HG02973 (cell line): ENCODE data around the gene IL22RA1.

Experiments
- ATAC-seq: cut with Tn5 transposase; IDR thresholded peaks from one replicate; pipeline ENCODE4 v1.9.1; 2021; ENCODE audit warnings: moderate library complexity; ENCODE audit not compliant: unreplicated experiment

Gene IL22RA1

DNA sequence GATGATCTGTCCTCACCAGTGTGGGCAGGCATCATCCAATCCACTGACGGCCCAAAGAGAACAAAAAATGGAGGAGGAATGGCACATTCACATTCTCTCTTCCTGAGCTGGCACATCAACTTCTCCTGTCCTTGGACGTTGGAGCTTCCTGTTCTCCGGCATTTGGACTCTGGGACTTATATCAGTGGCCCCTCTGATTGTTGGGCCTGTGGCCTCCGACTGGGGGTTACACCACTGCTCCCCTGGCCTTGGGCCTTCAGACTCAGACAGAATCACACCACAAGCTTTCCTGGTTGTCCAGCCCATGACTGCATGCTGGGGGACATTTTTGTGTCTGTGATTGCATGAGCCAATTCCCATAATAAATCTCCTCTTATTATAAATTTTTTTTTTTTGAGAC is 24.1 kb upstream of the IL22RA1 start:
- no peak for ATAC-seq

DNA sequence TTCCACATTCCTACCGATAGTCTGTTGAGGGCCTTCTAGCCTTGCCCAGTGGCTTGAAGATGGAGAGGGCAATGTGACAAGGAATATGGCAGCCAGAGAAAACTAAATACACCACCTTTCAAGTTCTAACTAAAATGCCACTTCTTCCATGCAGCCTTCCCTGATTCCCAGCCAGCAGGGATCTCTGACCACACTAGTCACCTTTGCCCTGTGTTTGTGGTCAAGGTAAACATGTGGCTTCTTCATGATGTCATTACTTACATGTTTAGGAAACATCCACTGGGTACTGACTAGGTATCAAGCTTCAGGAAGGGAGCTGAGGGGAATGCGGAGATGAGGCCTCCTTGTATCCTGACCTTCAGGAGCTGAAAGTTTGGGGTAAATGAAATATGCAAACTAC is 22.6 kb upstream of the IL22RA1 start:
- no peak for ATAC-seq

DNA sequence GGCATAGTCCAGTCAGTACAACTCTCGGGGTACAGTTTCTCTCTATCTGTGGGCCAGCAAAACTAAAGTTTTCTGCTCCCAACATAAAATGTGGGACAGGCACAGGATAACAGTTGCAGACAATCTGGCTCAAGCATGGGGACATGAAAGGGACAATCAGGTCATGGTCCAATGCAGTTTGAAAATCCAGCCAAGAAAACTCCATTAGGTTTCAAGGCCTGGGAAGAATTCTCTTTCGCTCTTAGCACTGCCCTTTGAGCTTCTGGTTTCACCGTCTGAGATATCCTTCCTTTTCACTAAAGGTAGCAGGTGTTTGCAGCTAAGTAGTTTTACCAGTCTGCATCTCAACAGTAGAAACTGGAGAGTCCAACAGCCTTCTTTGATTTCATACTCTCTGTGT is 21.1 kb upstream of the IL22RA1 start:
- no peak for ATAC-seq

- no peak for ATAC-seq
Observed at GRCh38 chr1:24162201-24162600, 19.3 kb upstream of the IL22RA1 start.

DNA sequence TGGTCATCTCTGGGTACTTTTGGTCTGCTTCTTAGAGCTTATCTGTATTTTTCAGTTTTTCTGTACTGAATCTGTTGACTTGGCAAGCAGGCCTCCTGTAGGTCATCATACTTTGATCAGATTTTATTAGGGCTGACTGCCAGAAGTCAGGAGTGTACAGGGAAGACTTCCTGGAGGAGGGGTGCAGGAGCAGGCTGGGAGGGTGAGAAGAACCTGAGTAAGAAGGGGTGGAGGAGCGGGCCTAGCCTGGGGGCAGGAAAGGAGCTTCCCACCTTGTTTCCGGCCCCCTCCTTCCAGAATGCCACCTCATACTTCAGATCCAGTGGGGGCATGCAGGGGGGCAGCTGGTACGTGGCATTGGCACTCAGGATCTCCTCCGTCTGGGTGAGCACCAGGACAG is 18.3 kb upstream of the IL22RA1 start:
- no peak for ATAC-seq

- no peak for ATAC-seq
Observed at GRCh38 chr1:24159366-24159765, 16.4 kb upstream of the IL22RA1 start.

- no peak for ATAC-seq
Observed at GRCh38 chr1:24157918-24158481, 15.1 kb upstream of the IL22RA1 start.

- ATAC-seq = no peak
Observed at GRCh38 chr1:24156542-24157260, 13.8 kb upstream of the IL22RA1 start.

GRCh38 chr1:24155011-24155782 is 12.3 kb upstream of the IL22RA1 start:
- no peak for ATAC-seq

DNA sequence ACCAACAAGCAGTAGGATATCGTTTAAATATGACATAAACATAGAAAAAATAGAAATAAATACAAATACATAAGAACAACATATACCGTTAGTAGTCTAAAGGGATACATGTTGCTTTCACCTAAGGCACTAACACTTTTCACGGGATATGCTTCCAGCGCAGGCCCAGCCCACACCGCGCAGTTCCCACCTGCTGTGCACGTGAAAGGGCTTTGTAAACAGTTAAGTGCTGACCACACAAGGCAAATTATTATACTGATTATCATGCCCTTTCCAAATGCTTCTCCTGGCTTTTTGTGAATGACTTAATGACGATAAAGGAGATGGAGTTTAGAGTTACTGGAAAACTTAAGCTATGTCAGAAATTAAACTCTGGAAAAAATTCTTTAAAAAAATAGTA is 11.3 kb upstream of the IL22RA1 start:
- ATAC-seq = no peak

GRCh38 chr1:24152631-24153494 is 9.9 kb upstream of the IL22RA1 start:
- no peak for ATAC-seq

- ATAC-seq = no peak
Observed at GRCh38 chr1:24151175-24151533, 8.2 kb upstream of the IL22RA1 start.

DNA sequence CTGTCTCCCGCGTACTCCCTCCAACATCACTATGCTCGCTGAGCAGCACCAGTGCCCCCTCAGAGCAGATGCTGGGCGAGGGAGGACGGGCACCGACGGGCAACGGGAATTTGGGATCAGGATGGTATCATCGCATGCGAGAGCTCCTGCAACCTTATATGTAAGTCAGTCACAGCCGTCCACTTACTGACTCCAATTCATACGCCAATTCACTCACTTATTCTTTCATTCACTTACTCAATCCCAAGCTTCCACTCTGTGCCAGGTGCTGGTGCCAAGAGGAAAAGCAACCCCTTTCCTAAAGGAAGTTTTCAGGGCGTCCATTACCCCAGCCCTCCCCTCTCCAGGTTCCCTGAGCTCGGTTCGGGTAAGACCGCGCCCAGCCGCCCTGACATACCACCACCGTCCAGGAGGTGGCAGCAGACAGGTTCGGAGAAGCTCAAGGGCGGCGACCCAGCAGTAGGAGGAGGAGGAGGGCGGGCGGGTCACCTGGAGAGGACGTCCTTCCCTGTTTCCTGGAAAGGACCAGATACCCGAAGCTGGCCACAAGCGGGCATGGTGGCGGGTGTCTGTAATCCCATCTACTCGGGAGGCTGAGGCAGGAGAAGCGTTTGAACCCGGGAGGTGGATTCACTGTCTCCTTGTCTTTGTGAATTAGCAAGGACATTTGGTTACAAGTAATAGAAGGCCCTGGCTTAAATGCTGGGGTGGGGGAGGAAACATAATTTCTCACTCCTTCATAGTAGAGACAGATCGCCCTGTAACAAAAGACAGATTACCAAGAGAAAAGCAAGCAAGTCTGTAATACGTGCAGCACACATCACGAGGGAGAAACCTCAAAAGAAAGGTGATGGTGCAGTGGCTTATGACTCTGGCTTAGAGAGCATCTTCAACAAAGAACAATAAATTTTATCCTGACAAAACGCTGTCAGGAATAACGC is 7.6 kb upstream of the IL22RA1 start:
- ATAC-seq = no peak

- ATAC-seq = no peak
Observed at GRCh38 chr1:24149866-24150233, 6.9 kb upstream of the IL22RA1 start.

- ATAC-seq = no peak
Observed at GRCh38 chr1:24147816-24148215, 4.9 kb upstream of the IL22RA1 start.

- ATAC-seq = no peak
Observed at GRCh38 chr1:24147194-24147593, 4.3 kb upstream of the IL22RA1 start.

DNA sequence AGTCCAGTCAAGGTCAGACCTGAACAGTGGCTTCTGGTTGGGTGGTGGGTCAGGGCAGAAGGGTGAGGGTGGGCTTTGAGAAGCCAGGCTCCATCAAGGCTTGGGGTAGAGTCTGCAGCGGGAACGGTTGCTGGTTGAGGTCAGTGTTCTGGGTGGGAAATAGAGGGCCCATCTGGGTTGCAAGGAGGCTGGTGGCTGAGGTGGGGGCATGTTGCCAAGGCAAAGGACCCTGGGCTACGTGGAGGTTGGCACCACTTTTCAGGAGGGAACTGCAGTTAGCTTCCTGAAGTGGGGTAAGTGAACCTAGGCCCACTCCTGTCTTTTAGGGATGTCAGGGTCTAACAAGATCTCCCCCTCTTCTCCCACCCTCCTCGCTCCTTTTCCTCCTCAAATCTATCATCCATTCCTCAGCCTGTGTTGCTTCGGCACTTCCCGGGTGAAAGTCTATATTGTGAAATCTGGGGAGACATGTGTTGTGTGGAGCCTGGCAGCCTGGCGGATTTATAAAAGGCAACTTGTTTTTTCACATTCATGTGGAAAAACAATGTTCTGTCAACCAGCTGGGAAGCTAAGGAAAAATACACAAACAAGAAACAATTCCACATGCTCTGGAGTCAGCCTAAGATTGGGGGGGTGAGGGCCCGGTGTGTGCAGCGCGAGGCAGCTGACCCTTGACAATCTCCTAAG is 1.5 kb downstream of the IL22RA1 start:
- ATAC-seq = no peak

DNA sequence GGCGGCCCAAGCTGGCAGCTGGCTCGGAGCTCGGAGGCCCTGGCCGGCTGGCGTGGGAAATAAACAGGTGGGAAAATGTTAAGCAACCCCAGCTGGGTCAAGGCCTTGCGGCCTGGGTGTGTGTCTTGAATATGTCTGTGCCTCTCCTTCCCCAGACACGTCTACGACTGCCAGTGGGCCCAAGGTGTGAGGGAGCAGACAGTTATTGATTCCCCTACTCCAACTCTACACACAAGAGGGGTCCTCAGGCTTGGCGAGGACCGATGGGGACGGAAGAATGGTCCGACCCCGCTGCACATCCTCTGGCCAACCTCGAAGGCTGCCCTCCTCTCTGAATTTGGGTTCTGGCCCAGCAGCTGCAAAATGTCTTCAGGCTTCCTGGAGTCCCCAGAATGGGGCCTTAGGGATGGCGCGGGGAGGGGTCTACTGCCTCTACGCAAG is 2.2 kb downstream of the IL22RA1 start:
- no peak for ATAC-seq

DNA sequence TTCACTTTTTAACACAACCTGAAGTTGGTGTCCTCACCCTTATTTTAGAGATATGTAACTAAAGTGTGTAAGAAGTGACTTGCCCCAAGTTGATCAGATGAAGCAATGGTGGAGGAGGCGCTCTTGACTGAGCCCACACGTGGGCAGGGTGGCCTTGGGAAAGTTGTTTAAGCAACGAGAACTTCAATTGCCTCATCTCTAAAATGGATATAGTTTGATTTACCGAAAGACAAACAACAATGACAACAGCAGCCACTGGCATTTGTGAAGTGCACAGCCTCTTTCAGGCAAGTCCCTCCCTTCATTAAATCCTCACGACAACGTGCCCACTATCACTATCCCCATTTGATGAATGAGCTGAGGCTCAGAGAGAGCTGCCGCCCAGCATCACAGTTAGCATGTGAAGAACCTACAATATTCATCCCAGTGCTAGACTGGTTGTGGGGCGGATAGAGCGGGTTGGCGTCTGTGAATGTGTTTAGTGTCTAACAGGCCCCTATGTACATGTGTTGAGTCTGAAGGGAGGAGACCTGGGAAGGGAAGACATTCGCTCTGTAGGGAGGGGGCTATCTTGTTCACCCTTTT is 3.0 kb downstream of the IL22RA1 start:
- no peak for ATAC-seq

DNA sequence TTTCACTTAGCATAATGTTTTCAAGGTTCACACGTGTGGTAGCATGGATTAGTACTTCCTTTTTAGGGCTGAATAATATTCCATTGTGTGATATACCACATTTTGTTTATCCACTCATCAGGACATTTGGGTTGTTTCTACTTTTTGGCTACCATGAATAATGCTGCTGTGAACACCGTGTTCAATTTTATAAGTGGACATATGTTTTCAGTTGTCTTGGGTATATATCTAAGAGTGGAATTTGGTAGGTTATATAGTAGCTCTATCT is 3.8 kb downstream of the IL22RA1 start:
- no peak for ATAC-seq
